WTC11 (cell line): Measurements from ENCODE around the gene C13orf46. TPM values are rescaled to one million over a fixed set of nuclear protein-coding genes. Genes with fewer than 3 reads are reported as not detected.

ENCODE experiments used
- ATAC-seq: fragments of 200-7000 bp; cut with Tn5 transposase; 2 replicates; pipeline ENCODE4 v1.10.0; 2021; ENCODE audit warnings: mild to moderate bottlenecking, moderate library complexity
- CTCF ChIA-PET: fragments of 300-600 bp; sonication (Branson Sonifier 250); formaldehyde crosslinking; loops from one replicate; lab custom pipeline; 2021; ENCODE audit warnings: antibody characterized with exemption; lab: Charles Lee
- POLR2A ChIA-PET: fragments of 350-600 bp; sonication (Branson Sonifier 250); formaldehyde crosslinking; loops from one replicate; lab custom pipeline; 2021; ENCODE audit warnings: antibody characterized with exemption; lab: Charles Lee
- DNase-seq: peaks from one replicate; pipeline ENCODE4 v3.0.0; 2021; ENCODE audit warnings: low spot score
- H3K27ac Mint-ChIP-seq: 2 replicates; pipeline ENCODE4 v1.8.0; 2021; ENCODE audit warnings: mixed read lengths
- H3K27me3 Mint-ChIP-seq: 2 replicates; pipeline ENCODE4 v1.8.0; 2021; ENCODE audit warnings: low read depth, mild to moderate bottlenecking, moderate library complexity, mixed read lengths
- H3K36me3 Mint-ChIP-seq: 2 replicates; pipeline ENCODE4 v1.8.0; 2021; ENCODE audit warnings: mixed read lengths
- H3K4me1 Mint-ChIP-seq: 2 replicates; pipeline ENCODE4 v1.8.0; 2022; ENCODE audit warnings: mixed read lengths
- H3K4me3 Mint-ChIP-seq: 2 replicates; pipeline ENCODE4 v1.8.0; 2021; ENCODE audit warnings: mild to moderate bottlenecking, moderate library complexity, mixed read lengths
- H3K9me3 Mint-ChIP-seq: 2 replicates; pipeline ENCODE4 v1.8.0; 2021; ENCODE audit warnings: mixed read lengths
- ATF2 ChIP-seq: sonication (generic); formaldehyde crosslinking; IDR thresholded peaks from 2 replicates; pipeline ENCODE4 v1.8.1; 2022; ENCODE audit warnings: low read depth, missing genetic modification reagents, borderline replicate concordance
- ATF6 ChIP-seq: sonication (generic); formaldehyde crosslinking; IDR thresholded peaks from 2 replicates; pipeline ENCODE4 v1.8.1; 2023; ENCODE audit warnings: mild to moderate bottlenecking, missing genetic modification reagents
- GTF2I ChIP-seq: fragments of 250-450 bp; sonication (Bioruptor Pico); conservative IDR thresholded peaks from 2 replicates; pipeline ENCODE4 v1.4.0; 2021; ENCODE audit warnings: mild to moderate bottlenecking
- MLX ChIP-seq: sonication (generic); formaldehyde crosslinking; IDR thresholded peaks from 2 replicates; pipeline ENCODE4 v1.8.1; 2023; ENCODE audit warnings: mild to moderate bottlenecking, missing genetic modification reagents, moderate library complexity
- NFE2L1 ChIP-seq: sonication (generic); formaldehyde crosslinking; IDR thresholded peaks from 2 replicates; pipeline ENCODE4 v1.8.1; 2023; ENCODE audit warnings: missing genetic modification reagents
- NR2C2 ChIP-seq: sonication (generic); formaldehyde crosslinking; IDR thresholded peaks from 2 replicates; pipeline ENCODE4 v1.8.0; 2022; ENCODE audit warnings: mild to moderate bottlenecking, missing genetic modification reagents
- PRRX2 ChIP-seq: fragments of 250-450 bp; sonication (Bioruptor Pico); IDR thresholded peaks from 2 replicates; pipeline ENCODE4 v1.8.0; 2021; ENCODE audit warnings: mild to moderate bottlenecking
- ZNF219 ChIP-seq: sonication (generic); formaldehyde crosslinking; IDR thresholded peaks from 2 replicates; pipeline ENCODE4 v1.8.0; 2023; ENCODE audit warnings: missing genetic modification reagents, mild to moderate bottlenecking, borderline replicate concordance
- ZNF232 ChIP-seq: sonication (generic); formaldehyde crosslinking; IDR thresholded peaks from 2 replicates; pipeline ENCODE4 v1.8.0; 2022; ENCODE audit warnings: mild to moderate bottlenecking, missing genetic modification reagents
- total RNA-seq: library from RNA; stranded (reverse); gene quantifications from 3 replicates; pipeline ENCODE4 v1.2.3, GENCODE V29; 2021
- TF ChIP-seq, protein P1 (sequence below): sonication (generic); formaldehyde crosslinking; IDR thresholded peaks from 2 replicates; pipeline ENCODE4 v1.8.1; 2022; ENCODE audit warnings: mild to moderate bottlenecking, moderate library complexity, missing genetic modification reagents
- TF ChIP-seq, protein P2 (sequence below): fragments of 250-450 bp; sonication (Bioruptor Pico); IDR thresholded peaks from 2 replicates; pipeline ENCODE4 v1.9.0; 2021; ENCODE audit warnings: mild to moderate bottlenecking
- TF ChIP-seq, protein P3 (sequence below): fragments of 250-450 bp; sonication (Bioruptor Pico); IDR thresholded peaks from 2 replicates; pipeline ENCODE4 v1.9.0; 2021; ENCODE audit warnings: mild to moderate bottlenecking, borderline replicate concordance
- TF ChIP-seq, protein P4 (sequence below): sonication (generic); formaldehyde crosslinking; IDR thresholded peaks from 2 replicates; pipeline ENCODE4 v1.8.0; 2023; ENCODE audit warnings: mild to moderate bottlenecking, missing genetic modification reagents
- TF ChIP-seq, protein P5 (sequence below): fragments of 250-450 bp; sonication (Bioruptor Pico); IDR thresholded peaks from 2 replicates; pipeline ENCODE4 v1.9.0; 2021; ENCODE audit warnings: moderate library complexity, mild to moderate bottlenecking, inconsistent platforms, borderline replicate concordance
- TF ChIP-seq, protein P6 (sequence below): sonication (generic); formaldehyde crosslinking; IDR thresholded peaks from 2 replicates; pipeline ENCODE4 v1.8.1; 2023; ENCODE audit warnings: mild to moderate bottlenecking, moderate library complexity, missing genetic modification reagents
- TF ChIP-seq, protein P7 (sequence below): sonication (generic); formaldehyde crosslinking; IDR thresholded peaks from 2 replicates; pipeline ENCODE4 v1.8.1; 2023; ENCODE audit warnings: mild to moderate bottlenecking, missing genetic modification reagents, moderate library complexity

Gene C13orf46
- total RNA-seq, 1 experiment from 2014 or later = 0.50 TPM

- Mint-ChIP-seq H3K4me3 (no peak overlapping the region), H3K27ac (no peak overlapping the region), H3K9me3 (peaks cover 20% of the 10 kb centered on the region), H3K27me3 (peaks cover 3% of the 10 kb centered on the region; the same call in 1 of the 2 replicates), H3K36me3 (peaks cover 19% of the 10 kb centered on the region), H3K4me1 (no peaks in the 10 kb centered on the region)
- ChIA-PET CTCF (no interaction called here), POLR2A (no interaction called here)
- ATAC-seq (no peak), DNase-seq (no peak)
- TF ChIP-seq ATF2 (CRISPR knock-in tag) = no peak
- TF ChIP-seq, protein P1, sequence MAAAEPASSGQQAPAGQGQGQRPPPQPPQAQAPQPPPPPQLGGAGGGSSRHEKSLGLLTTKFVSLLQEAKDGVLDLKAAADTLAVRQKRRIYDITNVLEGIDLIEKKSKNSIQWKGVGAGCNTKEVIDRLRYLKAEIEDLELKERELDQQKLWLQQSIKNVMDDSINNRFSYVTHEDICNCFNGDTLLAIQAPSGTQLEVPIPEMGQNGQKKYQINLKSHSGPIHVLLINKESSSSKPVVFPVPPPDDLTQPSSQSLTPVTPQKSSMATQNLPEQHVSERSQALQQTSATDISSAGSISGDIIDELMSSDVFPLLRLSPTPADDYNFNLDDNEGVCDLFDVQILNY (CRISPR knock-in tag) = no peak
- TF ChIP-seq, protein P2, sequence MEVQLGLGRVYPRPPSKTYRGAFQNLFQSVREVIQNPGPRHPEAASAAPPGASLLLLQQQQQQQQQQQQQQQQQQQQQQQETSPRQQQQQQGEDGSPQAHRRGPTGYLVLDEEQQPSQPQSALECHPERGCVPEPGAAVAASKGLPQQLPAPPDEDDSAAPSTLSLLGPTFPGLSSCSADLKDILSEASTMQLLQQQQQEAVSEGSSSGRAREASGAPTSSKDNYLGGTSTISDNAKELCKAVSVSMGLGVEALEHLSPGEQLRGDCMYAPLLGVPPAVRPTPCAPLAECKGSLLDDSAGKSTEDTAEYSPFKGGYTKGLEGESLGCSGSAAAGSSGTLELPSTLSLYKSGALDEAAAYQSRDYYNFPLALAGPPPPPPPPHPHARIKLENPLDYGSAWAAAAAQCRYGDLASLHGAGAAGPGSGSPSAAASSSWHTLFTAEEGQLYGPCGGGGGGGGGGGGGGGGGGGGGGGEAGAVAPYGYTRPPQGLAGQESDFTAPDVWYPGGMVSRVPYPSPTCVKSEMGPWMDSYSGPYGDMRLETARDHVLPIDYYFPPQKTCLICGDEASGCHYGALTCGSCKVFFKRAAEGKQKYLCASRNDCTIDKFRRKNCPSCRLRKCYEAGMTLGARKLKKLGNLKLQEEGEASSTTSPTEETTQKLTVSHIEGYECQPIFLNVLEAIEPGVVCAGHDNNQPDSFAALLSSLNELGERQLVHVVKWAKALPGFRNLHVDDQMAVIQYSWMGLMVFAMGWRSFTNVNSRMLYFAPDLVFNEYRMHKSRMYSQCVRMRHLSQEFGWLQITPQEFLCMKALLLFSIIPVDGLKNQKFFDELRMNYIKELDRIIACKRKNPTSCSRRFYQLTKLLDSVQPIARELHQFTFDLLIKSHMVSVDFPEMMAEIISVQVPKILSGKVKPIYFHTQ = no peak
- TF ChIP-seq, protein P3, sequence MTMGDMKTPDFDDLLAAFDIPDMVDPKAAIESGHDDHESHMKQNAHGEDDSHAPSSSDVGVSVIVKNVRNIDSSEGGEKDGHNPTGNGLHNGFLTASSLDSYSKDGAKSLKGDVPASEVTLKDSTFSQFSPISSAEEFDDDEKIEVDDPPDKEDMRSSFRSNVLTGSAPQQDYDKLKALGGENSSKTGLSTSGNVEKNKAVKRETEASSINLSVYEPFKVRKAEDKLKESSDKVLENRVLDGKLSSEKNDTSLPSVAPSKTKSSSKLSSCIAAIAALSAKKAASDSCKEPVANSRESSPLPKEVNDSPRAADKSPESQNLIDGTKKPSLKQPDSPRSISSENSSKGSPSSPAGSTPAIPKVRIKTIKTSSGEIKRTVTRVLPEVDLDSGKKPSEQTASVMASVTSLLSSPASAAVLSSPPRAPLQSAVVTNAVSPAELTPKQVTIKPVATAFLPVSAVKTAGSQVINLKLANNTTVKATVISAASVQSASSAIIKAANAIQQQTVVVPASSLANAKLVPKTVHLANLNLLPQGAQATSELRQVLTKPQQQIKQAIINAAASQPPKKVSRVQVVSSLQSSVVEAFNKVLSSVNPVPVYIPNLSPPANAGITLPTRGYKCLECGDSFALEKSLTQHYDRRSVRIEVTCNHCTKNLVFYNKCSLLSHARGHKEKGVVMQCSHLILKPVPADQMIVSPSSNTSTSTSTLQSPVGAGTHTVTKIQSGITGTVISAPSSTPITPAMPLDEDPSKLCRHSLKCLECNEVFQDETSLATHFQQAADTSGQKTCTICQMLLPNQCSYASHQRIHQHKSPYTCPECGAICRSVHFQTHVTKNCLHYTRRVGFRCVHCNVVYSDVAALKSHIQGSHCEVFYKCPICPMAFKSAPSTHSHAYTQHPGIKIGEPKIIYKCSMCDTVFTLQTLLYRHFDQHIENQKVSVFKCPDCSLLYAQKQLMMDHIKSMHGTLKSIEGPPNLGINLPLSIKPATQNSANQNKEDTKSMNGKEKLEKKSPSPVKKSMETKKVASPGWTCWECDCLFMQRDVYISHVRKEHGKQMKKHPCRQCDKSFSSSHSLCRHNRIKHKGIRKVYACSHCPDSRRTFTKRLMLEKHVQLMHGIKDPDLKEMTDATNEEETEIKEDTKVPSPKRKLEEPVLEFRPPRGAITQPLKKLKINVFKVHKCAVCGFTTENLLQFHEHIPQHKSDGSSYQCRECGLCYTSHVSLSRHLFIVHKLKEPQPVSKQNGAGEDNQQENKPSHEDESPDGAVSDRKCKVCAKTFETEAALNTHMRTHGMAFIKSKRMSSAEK (CRISPR knock-in tag) = no peak
- TF ChIP-seq, protein P4, sequence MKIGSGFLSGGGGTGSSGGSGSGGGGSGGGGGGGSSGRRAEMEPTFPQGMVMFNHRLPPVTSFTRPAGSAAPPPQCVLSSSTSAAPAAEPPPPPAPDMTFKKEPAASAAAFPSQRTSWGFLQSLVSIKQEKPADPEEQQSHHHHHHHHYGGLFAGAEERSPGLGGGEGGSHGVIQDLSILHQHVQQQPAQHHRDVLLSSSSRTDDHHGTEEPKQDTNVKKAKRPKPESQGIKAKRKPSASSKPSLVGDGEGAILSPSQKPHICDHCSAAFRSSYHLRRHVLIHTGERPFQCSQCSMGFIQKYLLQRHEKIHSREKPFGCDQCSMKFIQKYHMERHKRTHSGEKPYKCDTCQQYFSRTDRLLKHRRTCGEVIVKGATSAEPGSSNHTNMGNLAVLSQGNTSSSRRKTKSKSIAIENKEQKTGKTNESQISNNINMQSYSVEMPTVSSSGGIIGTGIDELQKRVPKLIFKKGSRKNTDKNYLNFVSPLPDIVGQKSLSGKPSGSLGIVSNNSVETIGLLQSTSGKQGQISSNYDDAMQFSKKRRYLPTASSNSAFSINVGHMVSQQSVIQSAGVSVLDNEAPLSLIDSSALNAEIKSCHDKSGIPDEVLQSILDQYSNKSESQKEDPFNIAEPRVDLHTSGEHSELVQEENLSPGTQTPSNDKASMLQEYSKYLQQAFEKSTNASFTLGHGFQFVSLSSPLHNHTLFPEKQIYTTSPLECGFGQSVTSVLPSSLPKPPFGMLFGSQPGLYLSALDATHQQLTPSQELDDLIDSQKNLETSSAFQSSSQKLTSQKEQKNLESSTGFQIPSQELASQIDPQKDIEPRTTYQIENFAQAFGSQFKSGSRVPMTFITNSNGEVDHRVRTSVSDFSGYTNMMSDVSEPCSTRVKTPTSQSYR (CRISPR knock-in tag) = no peak
- TF ChIP-seq ZNF232 = no peak
- TF ChIP-seq ZNF219 (CRISPR knock-in tag) = no peak
- TF ChIP-seq NFE2L1 (CRISPR knock-in tag) = no peak
- TF ChIP-seq MLX (CRISPR knock-in tag) = no peak
- TF ChIP-seq, protein P5, sequence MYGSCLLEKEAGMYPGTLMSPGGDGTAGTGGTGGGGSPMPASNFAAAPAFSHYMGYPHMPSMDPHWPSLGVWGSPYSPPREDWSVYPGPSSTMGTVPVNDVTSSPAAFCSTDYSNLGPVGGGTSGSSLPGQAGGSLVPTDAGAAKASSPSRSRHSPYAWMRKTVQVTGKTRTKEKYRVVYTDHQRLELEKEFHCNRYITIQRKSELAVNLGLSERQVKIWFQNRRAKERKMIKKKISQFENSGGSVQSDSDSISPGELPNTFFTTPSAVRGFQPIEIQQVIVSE (CRISPR knock-in tag) = no peak
- no peak for TF ChIP-seq NR2C2 (CRISPR knock-in tag)
- no peak for TF ChIP-seq GTF2I
- TF ChIP-seq ATF6 (CRISPR knock-in tag) = no peak
- TF ChIP-seq PRRX2 = no peak
- TF ChIP-seq, protein P6, sequence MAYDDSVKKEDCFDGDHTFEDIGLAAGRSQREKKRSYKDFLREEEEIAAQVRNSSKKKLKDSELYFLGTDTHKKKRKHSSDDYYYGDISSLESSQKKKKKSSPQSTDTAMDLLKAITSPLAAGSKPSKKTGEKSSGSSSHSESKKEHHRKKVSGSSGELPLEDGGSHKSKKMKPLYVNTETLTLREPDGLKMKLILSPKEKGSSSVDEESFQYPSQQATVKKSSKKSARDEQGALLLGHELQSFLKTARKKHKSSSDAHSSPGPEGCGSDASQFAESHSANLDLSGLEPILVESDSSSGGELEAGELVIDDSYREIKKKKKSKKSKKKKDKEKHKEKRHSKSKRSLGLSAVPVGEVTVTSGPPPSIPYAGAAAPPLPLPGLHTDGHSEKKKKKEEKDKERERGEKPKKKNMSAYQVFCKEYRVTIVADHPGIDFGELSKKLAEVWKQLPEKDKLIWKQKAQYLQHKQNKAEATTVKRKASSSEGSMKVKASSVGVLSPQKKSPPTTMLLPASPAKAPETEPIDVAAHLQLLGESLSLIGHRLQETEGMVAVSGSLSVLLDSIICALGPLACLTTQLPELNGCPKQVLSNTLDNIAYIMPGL = no peak
- TF ChIP-seq, protein P7, sequence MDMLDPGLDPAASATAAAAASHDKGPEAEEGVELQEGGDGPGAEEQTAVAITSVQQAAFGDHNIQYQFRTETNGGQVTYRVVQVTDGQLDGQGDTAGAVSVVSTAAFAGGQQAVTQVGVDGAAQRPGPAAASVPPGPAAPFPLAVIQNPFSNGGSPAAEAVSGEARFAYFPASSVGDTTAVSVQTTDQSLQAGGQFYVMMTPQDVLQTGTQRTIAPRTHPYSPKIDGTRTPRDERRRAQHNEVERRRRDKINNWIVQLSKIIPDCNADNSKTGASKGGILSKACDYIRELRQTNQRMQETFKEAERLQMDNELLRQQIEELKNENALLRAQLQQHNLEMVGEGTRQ (CRISPR knock-in tag) = no peak
These were observed 21.5 kb downstream of the C13orf46 start for GRCh38 chr13:113952151-113952982.
